DMS153 treated with DMSO at 0.1 percent for 48 hours (cell line): Measurements from ENCODE around the gene FAM181B.

Experiments used
- DNase-seq: peaks from one replicate; lab custom pipeline; 2025; ENCODE audit not compliant: unreplicated experiment; lab: John Stamatoyannopoulos, UW

Gene FAM181B

GRCh38 chr11:82686211-82686610, 47.5 kb downstream of the FAM181B start:
- DNase-seq, result no peak

- no peak for DNase-seq
Observed at GRCh38 chr11:82683029-82683428, 50.6 kb downstream of the FAM181B start.

- DNase-seq, result peak; percentile 43
Observed at GRCh38 chr11:82682003-82682751, 51.5 kb downstream of the FAM181B start.

- DNase-seq, result no peak
Observed at GRCh38 chr11:82680252-82680651, 53.4 kb downstream of the FAM181B start.
